Measurements from ENCODE around the gene IFT172.
"Not testable (repeated sequence)": the region's sequence is repeated elsewhere in the genome, so short reads cannot be mapped to it uniquely, and the experiment has no call there.

The IFT172 gene

GRCh38 chr2:27493948-27494283, 4.4 kb upstream of the IFT172 start:
- DNase-seq (ENCODE audit: low spot score): no peak

GRCh38 chr2:27492557-27492956, 3.0 kb upstream of the IFT172 start:
- no peak for DNase-seq (ENCODE audit: low spot score)

DNA sequence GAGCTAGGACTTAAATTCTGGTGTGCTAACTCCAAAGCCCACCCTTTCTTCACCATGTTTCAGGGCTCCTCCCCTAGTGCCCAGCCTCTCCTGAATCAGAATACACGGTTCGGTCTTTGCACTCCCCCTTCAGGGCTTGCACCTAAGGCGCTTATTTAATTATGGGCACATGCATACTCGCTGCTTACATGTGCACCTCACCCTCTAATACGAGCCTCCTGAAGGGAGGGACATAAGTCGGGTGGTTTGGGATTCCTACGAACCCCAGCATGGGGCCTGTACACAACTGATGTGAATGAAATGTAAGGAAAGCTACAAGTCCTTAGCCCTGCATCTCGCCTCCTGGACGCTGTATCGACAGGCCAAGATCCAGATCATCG, 435 bp downstream of the IFT172 start:
- DNase-seq (ENCODE audit: low spot score): no peak

DNA sequence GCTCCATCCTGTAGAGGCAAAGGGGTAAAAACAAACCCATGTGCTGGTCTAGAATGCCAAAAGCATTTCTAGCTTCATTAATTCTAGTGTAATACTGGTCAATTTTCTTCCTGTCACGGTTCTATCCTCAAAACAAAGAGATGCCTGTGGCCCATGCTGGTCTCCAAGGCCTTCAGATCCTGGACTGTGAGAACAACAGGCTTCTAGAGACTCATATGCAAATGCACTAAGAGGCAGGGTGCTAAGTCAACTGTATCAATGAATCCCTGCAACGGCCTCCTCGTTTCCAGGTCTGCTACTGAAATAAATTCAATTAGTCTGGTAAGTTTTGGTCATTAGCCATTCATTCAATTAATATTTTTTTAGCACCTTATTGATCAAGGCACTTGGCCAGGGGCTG, 4.0 kb downstream of the IFT172 start:
- DNase-seq (ENCODE audit: low spot score): no peak

- DNase-seq (ENCODE audit: low spot score): no peak
These were observed 17.6 kb downstream of the IFT172 start for GRCh38 chr2:27471961-27472360.

DNA sequence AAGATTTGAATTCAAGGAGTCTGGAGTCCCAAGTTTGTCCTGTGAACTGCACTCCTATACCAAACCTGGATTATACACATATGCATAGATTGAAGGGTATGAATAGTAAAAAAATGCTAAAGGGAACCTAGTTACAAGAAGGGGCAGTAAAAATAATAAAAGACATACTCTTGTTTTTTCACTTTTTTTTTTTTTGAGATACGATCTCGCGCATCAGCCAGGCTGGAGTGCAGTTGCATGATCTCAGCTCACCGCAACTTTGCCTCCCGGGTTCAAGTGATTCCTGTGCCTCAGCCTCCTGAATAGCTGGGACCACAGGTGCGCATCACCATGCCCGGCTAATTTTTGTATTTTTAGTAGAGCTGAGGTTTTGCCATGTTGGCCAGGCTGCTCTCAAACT, 25.1 kb downstream of the IFT172 start:
- no peak for DNase-seq (ENCODE audit: low spot score)

- no peak for DNase-seq (ENCODE audit: low spot score)
These were observed 28.4 kb downstream of the IFT172 start for GRCh38 chr2:27461118-27461517.

GRCh38 chr2:27453968-27454367, 35.6 kb downstream of the IFT172 start:
- DNase-seq (ENCODE audit: low spot score): no peak

DNA sequence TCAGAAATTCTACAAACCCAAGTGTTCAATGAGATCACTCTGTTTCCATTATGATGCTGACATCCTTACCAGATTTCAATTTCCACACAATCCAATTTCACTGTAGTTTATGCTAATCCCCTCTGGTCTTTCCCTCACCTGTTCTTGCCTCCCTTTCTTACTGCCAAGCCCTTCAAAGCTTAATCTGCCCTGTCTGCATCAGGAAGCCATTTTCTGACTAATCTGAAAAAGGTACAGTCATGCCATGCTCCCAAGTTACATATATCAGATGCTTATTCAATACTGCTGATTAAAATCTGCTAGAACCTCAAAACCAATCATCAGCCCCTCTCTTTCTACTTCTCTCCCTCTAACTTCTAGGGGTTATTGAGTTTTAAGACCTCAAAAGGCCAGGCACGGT, 38.4 kb downstream of the IFT172 start:
- DNase-seq (ENCODE audit: low spot score): no peak

- no peak for DNase-seq (ENCODE audit: low spot score)
These were observed 41.2 kb downstream of the IFT172 start for GRCh38 chr2:27448381-27448780.

GRCh38 chr2:27446057-27446456, 43.5 kb downstream of the IFT172 start:
- peak; percentile 32 for DNase-seq (ENCODE audit: low spot score)

DNA sequence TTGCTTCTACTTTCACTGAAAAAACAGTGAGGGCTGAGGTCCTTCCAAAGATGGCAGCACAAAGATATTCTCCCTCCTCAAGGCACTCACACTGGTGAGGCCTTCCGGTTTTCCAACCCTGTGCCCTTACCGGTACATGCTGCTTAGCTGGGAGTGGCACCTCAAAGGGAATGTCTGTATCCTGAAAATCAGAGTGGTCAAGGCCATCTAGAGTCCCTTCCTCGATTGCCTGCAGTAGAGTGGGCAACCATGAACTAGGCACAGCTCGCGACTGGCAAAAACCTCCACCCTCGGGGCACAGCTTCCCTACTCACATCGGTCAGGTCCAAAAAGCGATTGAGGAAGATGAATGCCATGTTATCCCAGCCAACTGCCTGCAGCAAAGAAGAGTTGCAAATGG, 43.9 kb downstream of the IFT172 start:
- no peak for DNase-seq (ENCODE audit: low spot score)

DNA sequence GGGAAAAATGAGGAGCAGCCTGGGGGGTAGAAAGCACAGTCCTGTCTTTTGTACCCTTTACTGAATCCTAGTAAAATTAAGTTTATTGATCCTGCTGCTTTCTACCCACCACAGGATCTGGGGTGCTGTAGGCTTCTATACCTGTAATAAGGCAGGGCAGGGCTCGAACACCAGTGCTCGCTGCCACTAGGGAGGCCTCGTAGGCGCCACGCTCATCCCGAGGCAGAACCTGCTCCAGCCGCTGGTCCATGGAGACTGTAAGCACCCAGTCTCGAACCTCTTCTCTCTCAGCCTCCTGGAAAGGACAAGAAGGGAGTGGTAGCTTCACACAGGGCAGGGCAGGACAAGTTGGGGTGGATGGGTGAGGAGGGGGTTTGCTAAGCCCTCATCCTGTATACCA, 44.4 kb downstream of the IFT172 start:
- DNase-seq (ENCODE audit: low spot score): no peak

GRCh38 chr2:27442920-27443282, 46.6 kb downstream of the IFT172 start:
- DNase-seq (ENCODE audit: low spot score): no peak

DNA sequence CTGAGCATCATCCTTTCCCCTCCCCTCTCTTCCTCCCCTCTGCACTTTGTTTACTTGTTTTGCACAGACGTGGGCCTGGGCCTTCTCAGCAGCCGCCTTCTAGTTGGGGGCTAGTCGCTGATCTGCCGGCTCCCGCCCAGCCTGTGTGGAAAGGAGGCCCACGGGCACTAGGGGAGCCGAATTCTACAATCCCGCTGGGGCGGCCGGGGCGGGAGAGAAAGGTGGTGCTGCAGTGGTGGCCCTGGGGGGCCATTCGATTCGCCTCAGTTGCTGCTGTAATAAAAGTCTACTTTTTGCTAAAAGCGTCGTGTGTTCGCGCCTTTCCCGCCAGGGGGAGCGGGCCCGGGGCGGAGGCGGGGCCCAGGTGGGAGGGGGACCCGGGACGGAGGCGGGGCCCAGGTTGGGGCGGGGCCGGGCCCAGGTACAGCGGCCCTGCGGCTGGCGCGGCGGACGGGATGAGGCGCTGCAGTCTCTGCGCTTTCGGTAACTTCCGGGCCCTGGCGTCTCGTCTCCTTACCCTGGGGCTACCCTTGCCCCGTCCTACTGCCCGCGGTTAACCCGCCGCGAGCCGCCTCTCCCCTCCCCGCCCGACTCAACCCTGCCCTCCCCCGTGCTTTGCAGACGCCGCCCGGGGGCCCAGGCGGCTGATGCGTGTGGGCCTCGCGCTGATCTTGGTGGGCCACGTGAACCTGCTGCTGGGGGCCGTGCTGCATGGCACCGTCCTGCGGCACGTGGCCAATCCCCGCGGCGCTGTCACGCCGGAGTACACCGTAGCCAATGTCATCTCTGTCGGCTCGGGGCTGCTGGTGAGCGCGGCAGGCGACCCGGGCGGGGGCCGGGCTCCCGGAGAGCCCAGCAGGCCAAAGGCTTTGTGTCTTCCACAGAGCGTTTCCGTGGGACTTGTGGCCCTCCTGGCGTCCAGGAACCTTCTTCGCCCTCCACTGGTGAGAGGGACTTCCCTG, 47.3 kb downstream of the IFT172 start, which contains the start of gene KRTCAP3:
TSS of gene KRTCAP3 (plus strand) at position 424 of the 962 bp plus-strand sequence. CDS start at position 456, 32 bp downstream.
- peak; percentile 100 for DNase-seq (ENCODE audit: low spot score)

DNA sequence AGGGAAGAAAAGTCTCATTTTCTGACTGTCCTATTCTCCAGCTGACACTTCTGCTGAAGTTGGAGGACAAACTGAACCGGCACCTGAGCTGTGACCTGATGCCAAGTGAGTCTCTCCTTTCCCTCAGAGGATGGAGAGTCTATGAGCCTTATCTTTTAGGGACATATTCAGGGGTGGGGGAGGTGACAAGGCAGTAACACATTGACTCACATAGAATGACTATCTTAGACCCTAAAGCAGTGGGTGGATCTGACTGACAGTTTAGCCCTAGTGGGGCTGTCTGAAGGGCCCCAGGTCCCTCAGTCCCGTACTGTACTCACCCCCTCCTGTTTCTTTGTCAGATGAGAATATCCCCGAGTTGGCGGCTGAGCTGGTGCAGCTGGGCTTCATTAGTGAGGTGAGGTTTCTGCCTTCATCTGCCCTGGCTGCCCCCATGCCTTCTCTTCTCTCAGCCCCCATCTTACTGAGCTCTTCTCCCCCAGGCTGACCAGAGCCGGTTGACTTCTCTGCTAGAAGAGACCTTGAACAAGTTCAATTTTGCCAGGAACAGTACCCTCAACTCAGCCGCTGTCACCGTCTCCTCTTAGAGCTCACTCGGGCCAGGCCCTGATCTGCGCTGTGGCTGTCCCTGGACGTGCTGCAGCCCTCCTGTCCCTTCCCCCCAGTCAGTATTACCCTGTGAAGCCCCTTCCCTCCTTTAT, 48.2 kb downstream of the IFT172 start:
- DNase-seq (ENCODE audit: low spot score): no peak

DNA sequence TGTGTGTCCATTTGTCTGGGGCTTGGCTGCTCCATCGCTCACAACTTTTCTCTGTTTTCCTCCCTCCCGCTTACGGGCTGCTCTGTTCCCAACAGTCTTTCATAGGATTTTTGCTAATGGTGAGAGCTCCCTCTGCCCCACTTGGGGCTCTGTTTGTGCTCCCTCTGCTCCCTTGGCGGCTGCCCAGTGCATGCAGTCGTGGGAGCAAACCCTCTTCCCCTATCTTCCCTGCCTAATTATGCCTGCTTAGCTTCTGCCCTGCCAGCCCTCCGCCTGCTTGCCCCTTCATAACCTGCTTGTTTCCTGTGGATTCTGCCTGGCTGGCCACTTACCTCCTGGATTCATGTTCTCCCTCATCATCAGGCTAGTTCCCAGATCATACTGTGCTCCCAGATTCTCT, 53.9 kb downstream of the IFT172 start:
- no peak for DNase-seq (ENCODE audit: low spot score)

DNA sequence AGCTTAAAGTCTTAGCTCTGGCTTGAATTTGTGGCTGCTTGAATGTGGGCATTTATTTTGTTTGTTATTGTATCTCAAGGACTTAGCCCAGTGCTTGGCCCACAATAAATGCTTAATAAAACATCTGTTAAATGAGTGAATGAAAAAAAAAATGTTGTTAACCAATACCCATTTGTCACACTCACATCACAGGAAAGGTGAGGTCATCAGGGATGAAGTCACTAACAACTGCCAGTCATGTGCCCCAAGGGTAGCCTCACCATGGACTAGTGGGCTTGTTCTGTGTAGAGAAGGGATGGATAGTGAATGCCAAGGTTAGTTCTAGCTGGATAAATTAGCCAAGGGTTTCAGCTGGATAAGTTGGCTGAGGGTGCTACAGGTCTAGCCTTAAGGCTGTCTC, 58.1 kb downstream of the IFT172 start:
- no peak for DNase-seq (ENCODE audit: low spot score)

- peak; percentile 96 for DNase-seq (ENCODE audit: low spot score)
These were observed 60.5 kb downstream of the IFT172 start for GRCh38 chr2:27428978-27429541.

DNA sequence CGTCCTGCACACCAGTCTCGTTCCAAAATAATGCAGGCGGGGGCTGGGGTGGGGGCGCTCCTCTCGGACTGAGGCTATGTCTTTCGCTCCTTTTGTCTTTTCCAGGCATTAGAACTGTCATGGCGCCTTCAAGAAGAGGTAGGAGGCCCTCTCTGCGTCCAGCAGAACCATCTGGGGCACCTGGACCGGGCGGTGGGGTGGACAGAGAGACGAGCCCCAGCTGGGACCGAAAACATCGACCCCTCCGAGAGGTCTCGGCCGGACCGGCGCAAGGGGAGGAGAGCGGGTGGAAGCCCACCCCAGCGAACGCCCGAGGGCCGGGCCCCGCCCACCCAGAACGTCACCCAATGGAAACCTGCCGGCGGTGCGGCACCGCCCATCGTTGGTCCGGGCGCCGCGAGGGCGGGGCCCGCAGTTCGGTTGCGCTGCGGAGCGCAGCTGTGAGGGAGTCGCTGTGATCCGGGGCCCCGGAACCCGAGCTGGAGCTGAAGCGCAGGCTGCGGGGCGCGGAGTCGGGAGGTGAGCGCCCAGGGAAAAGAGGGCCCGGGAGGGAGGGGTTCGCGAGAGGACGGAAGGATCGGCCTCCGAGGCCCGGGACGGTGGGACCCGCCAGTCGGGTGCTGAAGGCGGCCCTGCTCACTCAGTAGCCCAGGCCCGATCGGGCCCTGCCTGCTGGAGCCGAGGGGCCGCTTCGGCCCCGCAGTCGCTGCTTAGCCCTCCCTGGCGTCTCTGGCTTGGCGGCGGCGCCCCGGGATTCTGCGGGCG, 61.1 kb downstream of the IFT172 start, which contains the start of gene NRBP1:
TSS of gene NRBP1 (plus strand) at position 419 of the 765 bp plus-strand sequence. CDS start 4,643 bp downstream, outside the sequence.
- DNase-seq (ENCODE audit: low spot score): peak; percentile 95

- no peak for DNase-seq (ENCODE audit: low spot score)
These were observed 61.7 kb downstream of the IFT172 start for GRCh38 chr2:27427863-27428212.

GRCh38 chr2:27425039-27425438, 64.5 kb downstream of the IFT172 start:
- not testable (repeated sequence) for DNase-seq (ENCODE audit: low spot score)

All from iPS-NIHi11 (cell line).